GM12878 (cell line): ENCODE results near the gene MYO6.

Source experiments
- CHD1 ChIP-seq: IDR thresholded peaks from 2 replicates; pipeline ENCODE4 v1.6.1; 2012; ENCODE audit warnings: low read depth, low read length, improper control_type of control experiment
- CTCF ChIP-seq, 3 experiments: IDR thresholded peaks in 2 of 3; conservative IDR thresholded peaks in 1 of 3; 2 replicates each; pipeline ENCODE4 v1.5.1; 2011; ENCODE audit warnings: low read depth in 3 of 3, low read length in 3 of 3, mild to moderate bottlenecking in 3 of 3, control low read depth in 2 of 3, moderate library complexity in 2 of 3, inconsistent platforms in 1 of 3, mixed read lengths in 1 of 3; ENCODE audit not compliant: control insufficient read depth in 2 of 3, insufficient read depth in 1 of 3; ENCODE audit errors: extremely low read depth in 1 of 3
- CUX1 ChIP-seq: IDR thresholded peaks from 2 replicates; pipeline ENCODE4 v1.6.1; 2012; ENCODE audit warnings: improper control_type of control experiment, low read depth, low read length; ENCODE audit not compliant: insufficient replicate concordance
- E2F4 ChIP-seq: IDR thresholded peaks from 2 replicates; pipeline ENCODE4 v1.6.1; 2012; ENCODE audit warnings: low read depth, low read length, improper control_type of control experiment
- EGR1 ChIP-seq, 2 experiments: IDR thresholded peaks; 1 replicate in 1 of 2; 2 replicates in 1 of 2; pipeline ENCODE4 v1.6.1; 2011 to 2012; ENCODE audit warnings: low read depth in 2 of 2, low read length in 2 of 2, borderline replicate concordance in 1 of 2, mild to moderate bottlenecking in 1 of 2, moderate library complexity in 1 of 2
- ELK1 ChIP-seq: IDR thresholded peaks from 2 replicates; pipeline ENCODE4 v1.6.1; 2012; ENCODE audit warnings: low read depth, low read length, improper control_type of control experiment
- ETV6 ChIP-seq, 2 experiments: fragments of 450-650 bp in 1 of 2; IDR thresholded peaks in 1 of 2; conservative IDR thresholded peaks in 1 of 2; 2 replicates each; pipeline ENCODE4 v1.6.1; 2014; ENCODE audit warnings: antibody characterized with exemption in 1 of 2, borderline replicate concordance in 1 of 2, low read depth in 1 of 2, mild to moderate bottlenecking in 1 of 2, moderate library complexity in 1 of 2
- MLLT1 ChIP-seq: fragments of 450-650 bp; IDR thresholded peaks from 2 replicates; pipeline ENCODE4 v1.6.1; 2016; ENCODE audit warnings: mild to moderate bottlenecking
- POLR2A ChIP-seq: IDR thresholded peaks from 2 replicates; pipeline ENCODE4 v1.6.1; 2011; ENCODE audit warnings: low read depth, mild to moderate bottlenecking, low read length
- POLR2AphosphoS2 ChIP-seq: IDR thresholded peaks from 2 replicates; pipeline ENCODE4 v1.6.1; 2011; ENCODE audit warnings: low read depth, mild to moderate bottlenecking, low read length, improper control_type of control experiment, moderate library complexity
- REST ChIP-seq: IDR thresholded peaks from 2 replicates; pipeline ENCODE4 v1.6.1; 2012; ENCODE audit warnings: mild to moderate bottlenecking, low read depth, low read length
- SMAD1 ChIP-seq: fragments of 450-650 bp; IDR thresholded peaks from 2 replicates; pipeline ENCODE4 v1.6.1; 2018; ENCODE audit warnings: mild to moderate bottlenecking, low read depth; ENCODE audit not compliant: partially characterized antibody
- SP1 ChIP-seq: IDR thresholded peaks from one replicate; pipeline ENCODE4 v1.6.1; 2011; ENCODE audit warnings: low read depth, low read length
- USF2 ChIP-seq: IDR thresholded peaks from 2 replicates; pipeline ENCODE4 v1.6.1; 2011; ENCODE audit warnings: low read depth, low read length, improper control_type of control experiment, borderline replicate concordance

- no peak for TF ChIP-seq USF2
- TF ChIP-seq CTCF (IDR thresholded peaks at IDR 0.05 in 2 of 3, conservative IDR thresholded peaks at IDR 0.05 in 1 of 3; ENCODE audit: control insufficient read depth in 2 of 3, extremely low read depth in 1 of 3, insufficient read depth in 1 of 3, low read depth in 3 of 3, low read length in 3 of 3): no peak
- no peak for TF ChIP-seq ETV6 (conservative IDR thresholded peaks at IDR 0.05 in 1 of 2, IDR thresholded peaks at IDR 0.05 in 1 of 2; ENCODE audit: borderline replicate concordance in 1 of 2, low read depth in 1 of 2)
- TF ChIP-seq EGR1 (IDR thresholded peaks at IDR 0.05; ENCODE audit: borderline replicate concordance in 1 of 2, low read depth in 2 of 2, low read length in 2 of 2): no peak
- TF ChIP-seq SMAD1: no peak
- no peak for TF ChIP-seq CHD1
- no peak for TF ChIP-seq REST
- TF ChIP-seq CUX1: no peak
- TF ChIP-seq POLR2AphosphoS2: no peak
- TF ChIP-seq POLR2A: no peak
- no peak for TF ChIP-seq ELK1
- TF ChIP-seq E2F4: no peak
- TF ChIP-seq MLLT1: no peak
- no peak for TF ChIP-seq SP1
Measured at GRCh38 chr6:75863001-75863400, 114.0 kb downstream of the MYO6 start.
